Measurements from ENCODE around the gene PRKAG2. TPM values are rescaled to one million over a fixed set of nuclear protein-coding genes. Genes with fewer than 3 reads are reported as not detected.
A peak's percentile ranks its signal among the peaks of the same experiment; 100 is the strongest.

PRKAG2 gene
- total and polyA plus RNA-seq, 4 donors: 17.5 to 33.3 (median 23.9) TPM

DNA sequence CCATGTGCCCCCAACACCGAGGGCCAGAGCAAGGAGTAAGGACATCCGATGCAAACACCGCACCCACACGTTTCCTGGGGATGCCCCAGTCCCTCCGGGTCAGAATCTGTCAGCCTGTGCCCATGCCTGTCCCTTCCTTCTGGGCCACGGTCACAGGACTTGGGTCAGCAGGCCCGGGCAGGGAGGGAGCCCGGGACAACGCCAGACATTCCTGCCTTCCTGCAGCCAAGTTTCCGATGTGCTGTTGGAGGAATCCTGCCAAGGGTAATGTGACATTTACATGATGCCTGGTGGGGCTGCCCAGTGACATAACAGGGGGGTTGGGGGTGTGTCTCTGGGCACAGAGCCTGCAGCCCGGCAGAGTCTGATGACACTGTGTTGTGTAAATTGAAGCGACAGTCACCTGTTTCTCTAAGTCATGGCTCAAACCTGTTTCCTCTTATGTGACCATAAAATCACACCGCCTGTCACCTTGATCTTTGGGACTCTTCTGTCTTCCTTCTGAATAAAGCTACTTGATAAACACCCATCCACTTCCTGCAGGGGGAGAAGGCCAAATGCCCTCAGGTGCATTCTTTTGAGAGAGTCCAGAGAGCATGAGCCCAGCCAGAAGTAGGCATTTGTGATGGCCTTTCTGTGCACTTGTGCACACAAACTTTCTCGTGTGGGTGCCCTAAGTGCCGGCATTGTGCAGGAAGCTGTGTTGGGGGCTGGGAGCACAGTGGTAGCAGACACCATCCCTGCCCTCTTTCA is 181.9 kb downstream of the PRKAG2 start:
- no peak overlapping the region for H3K9ac ChIP-seq (ENCODE audit: insufficient read depth in 1 of 2, low read length in 2 of 2)
- H3K4me1 ChIP-seq (ENCODE audit: control insufficient read depth in 5 of 5, insufficient read depth in 5 of 5, low read length in 5 of 5): peaks cover 0 to 23% (median 13%) of the 10 kb centered on the region in 5 donors
- no peak overlapping the region for H3K4me3 ChIP-seq
- H3K9me3 ChIP-seq (ENCODE audit: control insufficient read depth in 4 of 4, insufficient read depth in 3 of 4, low read length in 3 of 4): no peaks in the 10 kb centered on the region
- DNase-seq: peak; percentile 46 to 61 (median 56)
- peaks cover 0 to 5% (median 0%) of the 10 kb centered on the region in 3 donors for H3K27me3 ChIP-seq (ENCODE audit: control insufficient read depth in 3 of 3, insufficient read depth in 3 of 3, low read length in 2 of 3)
- no peak for ATAC-seq (ENCODE audit: insufficient read depth, low FRiP score)
- TF ChIP-seq, protein P1, sequence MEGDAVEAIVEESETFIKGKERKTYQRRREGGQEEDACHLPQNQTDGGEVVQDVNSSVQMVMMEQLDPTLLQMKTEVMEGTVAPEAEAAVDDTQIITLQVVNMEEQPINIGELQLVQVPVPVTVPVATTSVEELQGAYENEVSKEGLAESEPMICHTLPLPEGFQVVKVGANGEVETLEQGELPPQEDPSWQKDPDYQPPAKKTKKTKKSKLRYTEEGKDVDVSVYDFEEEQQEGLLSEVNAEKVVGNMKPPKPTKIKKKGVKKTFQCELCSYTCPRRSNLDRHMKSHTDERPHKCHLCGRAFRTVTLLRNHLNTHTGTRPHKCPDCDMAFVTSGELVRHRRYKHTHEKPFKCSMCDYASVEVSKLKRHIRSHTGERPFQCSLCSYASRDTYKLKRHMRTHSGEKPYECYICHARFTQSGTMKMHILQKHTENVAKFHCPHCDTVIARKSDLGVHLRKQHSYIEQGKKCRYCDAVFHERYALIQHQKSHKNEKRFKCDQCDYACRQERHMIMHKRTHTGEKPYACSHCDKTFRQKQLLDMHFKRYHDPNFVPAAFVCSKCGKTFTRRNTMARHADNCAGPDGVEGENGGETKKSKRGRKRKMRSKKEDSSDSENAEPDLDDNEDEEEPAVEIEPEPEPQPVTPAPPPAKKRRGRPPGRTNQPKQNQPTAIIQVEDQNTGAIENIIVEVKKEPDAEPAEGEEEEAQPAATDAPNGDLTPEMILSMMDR (IDR thresholded peaks at IDR 0.05; ENCODE audit: control extremely low read depth, extremely low read depth): no peak
- no peaks in the 10 kb centered on the region for H3K36me3 ChIP-seq (ENCODE audit: control insufficient read depth in 4 of 4, insufficient read depth in 4 of 4, low read length in 4 of 4)
- peak overlapping the region; percentile 30 to 76 for H3K27ac ChIP-seq (ENCODE audit: low read depth in 1 of 2, low read length in 1 of 2)
- WGBS, 2 donors: 42 to 60% methylated on average over 15 of the region's 15 CpGs

DNA sequence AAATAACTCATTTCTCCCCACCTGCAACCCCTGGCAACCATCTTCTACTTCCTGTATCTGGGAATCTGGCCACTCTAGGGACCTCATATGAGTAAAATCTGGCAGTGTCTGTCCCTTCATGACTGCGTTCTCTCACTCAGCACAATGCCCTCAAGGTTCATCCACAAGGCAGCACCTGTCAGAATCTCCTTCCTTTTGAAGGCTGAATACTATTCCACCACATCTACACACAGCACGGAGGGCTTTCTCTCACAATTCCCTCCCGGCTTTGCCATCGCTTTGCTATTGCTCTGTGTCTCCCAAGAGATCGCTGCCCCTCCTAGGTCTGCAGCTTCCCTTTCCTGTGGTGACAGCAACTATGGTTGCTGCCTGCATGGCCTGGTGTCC is 182.5 kb downstream of the PRKAG2 start:
- Histone ChIP-seq H3K27me3 (ENCODE audit: control insufficient read depth in 3 of 3, insufficient read depth in 3 of 3, low read length in 2 of 3) (peaks cover 0 to 5% (median 0%) of the 10 kb centered on the region in 3 donors), H3K4me3 (no peak overlapping the region), H3K36me3 (ENCODE audit: control insufficient read depth in 4 of 4, insufficient read depth in 4 of 4, low read length in 4 of 4) (no peaks in the 10 kb centered on the region), H3K9ac (ENCODE audit: insufficient read depth in 1 of 2, low read length in 2 of 2) (no peak overlapping the region), H3K4me1 (ENCODE audit: control insufficient read depth in 5 of 5, insufficient read depth in 5 of 5, low read length in 5 of 5) (peaks cover 0 to 23% (median 13%) of the 10 kb centered on the region in 5 donors), H3K27ac (ENCODE audit: low read depth in 1 of 2, low read length in 1 of 2) (peak overlapping the region; percentile 30 to 60), H3K9me3 (ENCODE audit: control insufficient read depth in 4 of 4, insufficient read depth in 3 of 4, low read length in 3 of 4) (no peaks in the 10 kb centered on the region)
- DNase-seq: no peak
- no peak for ATAC-seq (ENCODE audit: insufficient read depth, low FRiP score)
- WGBS, 2 donors: 76 to 79% methylated on average over 5 of the region's 5 CpGs
- TF ChIP-seq, protein P1 (IDR thresholded peaks at IDR 0.05; ENCODE audit: control extremely low read depth, extremely low read depth): no peak

DNA sequence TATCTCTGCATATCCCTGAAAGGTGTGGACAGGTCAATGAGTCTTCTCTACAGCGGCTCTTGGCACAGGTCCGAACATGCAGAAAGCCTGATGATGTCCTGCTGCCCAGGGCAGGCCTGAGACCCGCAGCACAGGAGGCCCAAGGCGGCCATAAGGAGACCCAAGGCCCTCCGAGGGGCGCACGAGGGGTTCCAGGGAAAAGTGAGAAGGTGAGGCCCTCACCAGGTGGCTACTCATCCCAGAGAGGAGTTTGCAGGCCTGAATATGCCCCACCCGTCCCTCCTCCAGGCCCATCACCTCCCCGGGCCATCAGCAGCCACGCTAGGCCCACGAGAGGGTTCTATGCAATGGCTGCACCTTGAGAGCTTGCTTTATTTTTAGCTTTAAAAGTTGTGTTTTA is 183.8 kb downstream of the PRKAG2 start:
- ATAC-seq (ENCODE audit: insufficient read depth, low FRiP score): no peak
- WGBS, 2 donors: 87 to 88% methylated on average over 11 of the region's 11 CpGs

More for the DNA sequence above, 183.8 kb downstream of the PRKAG2 start:
- TF ChIP-seq, protein P1 (IDR thresholded peaks at IDR 0.05; ENCODE audit: control extremely low read depth, extremely low read depth): no peak
- Histone ChIP-seq H3K27ac (ENCODE audit: low read depth in 1 of 2, low read length in 1 of 2) (peak overlapping the region in 1 of 2 donors; percentile 77), H3K9me3 (ENCODE audit: control insufficient read depth in 4 of 4, insufficient read depth in 3 of 4, low read length in 3 of 4) (no peaks in the 10 kb centered on the region), H3K27me3 (ENCODE audit: control insufficient read depth in 3 of 3, insufficient read depth in 3 of 3, low read length in 2 of 3) (peaks cover 0 to 5% (median 0%) of the 10 kb centered on the region in 3 donors), H3K4me3 (no peak overlapping the region), H3K4me1 (ENCODE audit: control insufficient read depth in 5 of 5, insufficient read depth in 5 of 5, low read length in 5 of 5) (peaks cover 0 to 28% (median 13%) of the 10 kb centered on the region in 5 donors), H3K9ac (ENCODE audit: insufficient read depth in 1 of 2, low read length in 2 of 2) (no peak overlapping the region), H3K36me3 (ENCODE audit: control insufficient read depth in 4 of 4, insufficient read depth in 4 of 4, low read length in 4 of 4) (no peaks in the 10 kb centered on the region)
- no peak for DNase-seq
